Endothelial cell of umbilical vein (primary cell): ENCODE data around the gene FAM234B. TPM values are rescaled to one million over a fixed set of nuclear protein-coding genes. Genes with fewer than 3 reads are reported as not detected.

Experiments
- BruUV-seq: library from RNA; stranded (reverse); fragments of 400-500 nt; replicated peaks from 2 replicates; lab custom pipeline; 2021; lab: Mats Ljungman, UMichigan
- CTCF ChIA-PET: fragments of 300-600, 350-600 bp; sonication (Branson Sonifier 250); formaldehyde crosslinking; loops from one replicate; lab custom pipeline; 2021; ENCODE audit warnings: antibody characterized with exemption, inconsistent platforms; lab: Charles Lee
- POLR2A ChIA-PET: fragments of 300-600, 350-600 bp; sonication (Branson Sonifier 250); formaldehyde crosslinking; loops from one replicate; lab custom pipeline; 2021; ENCODE audit warnings: antibody characterized with exemption, inconsistent platforms; lab: Charles Lee
- DNase-seq: peaks from one replicate; pipeline ENCODE4 v3.0.0-alpha.2; 2011; ENCODE audit warnings: low read depth, low spot score
- FAIRE-seq: peaks from 2 replicates; lab custom pipeline; 2011; peaks lifted over from hg19 to GRCh38; lab: Jason Lieb, UNC
- H2AFZ ChIP-seq: 2 replicates; pipeline ENCODE4 v1.6.0; 2012; ENCODE audit warnings: low read depth, low read length, control low read depth, inconsistent platforms
- H3K27ac ChIP-seq: 2 replicates; pipeline ENCODE4 v1.5.1; 2011; ENCODE audit warnings: low read depth, mild to moderate bottlenecking, control low read depth, low read length, moderate library complexity; ENCODE audit not compliant: insufficient read depth
- H3K27me3 ChIP-seq, 2 experiments: 2 replicates each; pipeline versions ENCODE4 v1.6.0 to v1.6.1; 2011; ENCODE audit warnings: low read length in 2 of 2, mixed read lengths in 1 of 2; ENCODE audit not compliant: control insufficient read depth in 2 of 2, insufficient read depth in 2 of 2
- H3K36me3 ChIP-seq, 2 experiments: 2 replicates in 1 of 2; 3 replicates in 1 of 2; pipeline ENCODE4 v1.5.1; 2011; ENCODE audit warnings: low read length in 2 of 2, mild to moderate bottlenecking in 1 of 2, moderate library complexity in 1 of 2; ENCODE audit not compliant: control insufficient read depth in 2 of 2, insufficient read depth in 2 of 2; ENCODE audit errors: extremely low read depth in 1 of 2
- H3K4me1 ChIP-seq: 3 replicates; pipeline ENCODE4 v1.5.1; 2011; ENCODE audit warnings: mild to moderate bottlenecking, low read length; ENCODE audit not compliant: control insufficient read depth, insufficient read depth; ENCODE audit errors: extremely low read depth
- H3K4me2 ChIP-seq: 2 replicates; pipeline ENCODE4 v1.6.1; 2011; ENCODE audit warnings: low read length, control low read depth, mixed read lengths; ENCODE audit not compliant: insufficient read depth
- H3K4me3 ChIP-seq, 3 experiments: fragments of 200-600 bp in 1 of 3; sonication (generic), shearing (Covaris generic) in 1 of 3; replicated peaks in 1 of 3; 2 replicates each; pipeline ENCODE4 v1.5.1; 2011 to 2016; ENCODE audit warnings: control low read depth in 3 of 3, low read length in 3 of 3, mild to moderate bottlenecking in 2 of 3, inconsistent platforms in 1 of 3, low read depth in 1 of 3, moderate library complexity in 1 of 3; ENCODE audit not compliant: insufficient read depth in 1 of 3
- H3K79me2 ChIP-seq: 2 replicates; pipeline ENCODE4 v1.6.0; 2012; ENCODE audit warnings: low read length, inconsistent platforms; ENCODE audit not compliant: control insufficient read depth, insufficient read depth
- H3K9ac ChIP-seq: replicated peaks from 2 replicates; pipeline ENCODE3; 2011; ENCODE audit warnings: low read length, control low read depth; ENCODE audit not compliant: insufficient read depth; ENCODE audit errors: extremely low read depth
- H3K9me1 ChIP-seq: replicated peaks from 3 replicates; pipeline ENCODE4 v1.6.0; 2011; ENCODE audit warnings: mild to moderate bottlenecking, low read length; ENCODE audit not compliant: control insufficient read depth, insufficient read depth; ENCODE audit errors: extremely low read depth
- H3K9me3 ChIP-seq: replicated peaks from 2 replicates; pipeline ENCODE4 v1.5.1; 2012; ENCODE audit warnings: low read length, inconsistent platforms; ENCODE audit not compliant: control insufficient read depth, insufficient read depth
- H4K20me1 ChIP-seq: replicated peaks from 2 replicates; pipeline ENCODE3; 2011; ENCODE audit warnings: mild to moderate bottlenecking, low read length; ENCODE audit not compliant: control insufficient read depth, insufficient read depth; ENCODE audit errors: extremely low read depth
- MYC ChIP-seq: IDR thresholded peaks from one replicate; pipeline ENCODE4 v1.6.1; 2011; ENCODE audit warnings: mild to moderate bottlenecking, low read depth, low read length
- POLR2AphosphoS5 ChIP-seq: IDR thresholded peaks from 2 replicates; pipeline ENCODE4 v1.6.1; 2012; ENCODE audit warnings: low read depth, mild to moderate bottlenecking, control low read depth, low read length, moderate library complexity; ENCODE audit not compliant: insufficient read depth
- dilution Hi-C: fragments of 300-500 bp; cut with MboI; formaldehyde crosslinking; loops from one replicate; pipeline ENCODE4 v1.15.0; 2019; ENCODE audit warnings: low sequenced_read_pairs; ENCODE audit not compliant: extremely low pct_ligation_motif_present
- intact Hi-C: fragments of 100-400 bp; cut with micrococcal nuclease; formaldehyde crosslinking; loops from one replicate; pipeline ENCODE4 v1.10.0; 2022
- polyA plus RNA-seq, 4 experiments: library from polyadenylated mRNA; depleted of rRNA in 3 of 4; stranded (reverse) in 3 of 4; unstranded in 1 of 4; fragments of >200 nt; gene quantifications; 2 replicates each; pipeline versions ENCODE4 v1.2.1 to v1.2.3, GENCODE V29; 2011 to 2012; ENCODE audit warnings: missing spikeins in 1 of 4
- total RNA-seq: library from RNA; stranded (reverse); gene quantifications from 2 replicates; pipeline ENCODE4 v1.2.3, GENCODE V29; 2021
- TF ChIP-seq, protein P1 (sequence below), 2 donors: IDR thresholded peaks; 1 replicate in 1 of 2; 2 replicates in 1 of 2; pipeline ENCODE4 v1.5.1; 2011; ENCODE audit warnings: low read length in 2 of 2, mild to moderate bottlenecking in 2 of 2, moderate library complexity in 2 of 2, control low read depth in 1 of 2, inconsistent platforms in 1 of 2, low read depth in 1 of 2; ENCODE audit not compliant: insufficient read depth in 1 of 2; ENCODE audit errors: extremely low read depth in 1 of 2

The FAM234B gene
- total and polyA plus RNA-seq, 2 donors (not counting 3 experiments of a cell fraction or from before 2014, with no cell fraction given), result 4.9 to 13.2 TPM

GRCh38 chr12:13128291-13128965 is 84.2 kb downstream of the FAM234B start:
- dilution Hi-C loops (no loop called here), intact Hi-C loops (no loop called here)
- H3K27me3 ChIP-seq, result no peaks in the 10 kb centered on the region
- DNase-seq (no peak), FAIRE-seq (no peak)
- no peak overlapping the region for H3K27ac ChIP-seq
- TF ChIP-seq MYC, result no peak
- H3K9me1 ChIP-seq, result no peaks in the 10 kb centered on the region
- H3K79me2 ChIP-seq, result no peaks in the 10 kb centered on the region
- no peak overlapping the region for H2AFZ ChIP-seq
- H3K9me3 ChIP-seq, result no peaks in the 10 kb centered on the region
- no peaks in the 10 kb centered on the region for H4K20me1 ChIP-seq
- H3K4me1 ChIP-seq, result peaks cover 20% of the 10 kb centered on the region
- no peak overlapping the region for H3K4me2 ChIP-seq
- no TSS peak for BruUV-seq
- H3K9ac ChIP-seq, result no peak overlapping the region
- H3K4me3 ChIP-seq, result no peak overlapping the region
- no peaks in the 10 kb centered on the region for H3K36me3 ChIP-seq
- ChIA-PET CTCF (interaction anchor here (2.2 kb wide), 1 partner anchor 9 kb away, joined by 7 read pairs; no protein-coding TSS in a partner anchor), POLR2A (no interaction called here)

GRCh38 chr12:13130981-13131380 is 86.8 kb downstream of the FAM234B start:
- Histone ChIP-seq H3K9me3 (no peaks in the 10 kb centered on the region), H3K4me3 (no peak overlapping the region), H3K4me2 (no peak overlapping the region), H3K27ac (no peak overlapping the region), H3K4me1 (peaks cover 11% of the 10 kb centered on the region), H3K36me3 (no peaks in the 10 kb centered on the region), H3K27me3 (no peaks in the 10 kb centered on the region), H2AFZ (no peak overlapping the region), H3K9me1 (no peaks in the 10 kb centered on the region), H3K9ac (no peak overlapping the region), H4K20me1 (no peaks in the 10 kb centered on the region), H3K79me2 (no peaks in the 10 kb centered on the region)
- dilution Hi-C loops (no loop called here), intact Hi-C loops (no loop called here)
- no peak for TF ChIP-seq POLR2AphosphoS5
- TF ChIP-seq, protein P1, sequence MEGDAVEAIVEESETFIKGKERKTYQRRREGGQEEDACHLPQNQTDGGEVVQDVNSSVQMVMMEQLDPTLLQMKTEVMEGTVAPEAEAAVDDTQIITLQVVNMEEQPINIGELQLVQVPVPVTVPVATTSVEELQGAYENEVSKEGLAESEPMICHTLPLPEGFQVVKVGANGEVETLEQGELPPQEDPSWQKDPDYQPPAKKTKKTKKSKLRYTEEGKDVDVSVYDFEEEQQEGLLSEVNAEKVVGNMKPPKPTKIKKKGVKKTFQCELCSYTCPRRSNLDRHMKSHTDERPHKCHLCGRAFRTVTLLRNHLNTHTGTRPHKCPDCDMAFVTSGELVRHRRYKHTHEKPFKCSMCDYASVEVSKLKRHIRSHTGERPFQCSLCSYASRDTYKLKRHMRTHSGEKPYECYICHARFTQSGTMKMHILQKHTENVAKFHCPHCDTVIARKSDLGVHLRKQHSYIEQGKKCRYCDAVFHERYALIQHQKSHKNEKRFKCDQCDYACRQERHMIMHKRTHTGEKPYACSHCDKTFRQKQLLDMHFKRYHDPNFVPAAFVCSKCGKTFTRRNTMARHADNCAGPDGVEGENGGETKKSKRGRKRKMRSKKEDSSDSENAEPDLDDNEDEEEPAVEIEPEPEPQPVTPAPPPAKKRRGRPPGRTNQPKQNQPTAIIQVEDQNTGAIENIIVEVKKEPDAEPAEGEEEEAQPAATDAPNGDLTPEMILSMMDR (IDR thresholded peaks at IDR 0.05; ENCODE audit: extremely low read depth in 1 of 2, insufficient read depth in 1 of 2, low read depth in 1 of 2, low read length in 2 of 2), result no peak
- POLR2A ChIA-PET, result no interaction called here
- CTCF ChIA-PET, result no interaction called here
- no peak for FAIRE-seq
- no peak for DNase-seq
- no TSS peak for BruUV-seq

Other genes with a start within 250 kb of the FAM234B start
- 74.6 and 75.2 TPM in 2 replicates for gene DDX47, start 231.0 kb upstream of the FAM234B start, total RNA-seq
- gene DDX47, start 231.0 kb upstream of the FAM234B start, polyA plus RNA-seq, result 52.5 and 73.4 TPM in 2 replicates
- 17.6 and 22.7 TPM in 2 replicates for gene GPRC5A, start 152.8 kb upstream of the FAM234B start, total RNA-seq
- gene GPRC5A, start 152.8 kb upstream of the FAM234B start, polyA plus RNA-seq, result 82.9 and 86.4 TPM in 2 replicates
- gene GPRC5D, start 92.2 kb upstream of the FAM234B start, total RNA-seq, result not detected in 2 replicates
- not detected in 2 replicates for gene GPRC5D, start 92.2 kb upstream of the FAM234B start, polyA plus RNA-seq
- 44.8 and 59.5 TPM in 2 replicates for gene HEBP1, start 44.1 kb upstream of the FAM234B start, total RNA-seq
- 16.9 and 23.1 TPM in 2 replicates for gene HEBP1, start 44.1 kb upstream of the FAM234B start, polyA plus RNA-seq
- not detected in 2 replicates for gene GSG1, start 59.3 kb downstream of the FAM234B start, total RNA-seq
- gene GSG1, start 59.3 kb downstream of the FAM234B start, polyA plus RNA-seq, result not detected in 2 replicates
- 528 and 577 TPM in 2 replicates for gene EMP1, start 152.3 kb downstream of the FAM234B start, total RNA-seq
- gene EMP1, start 152.3 kb downstream of the FAM234B start, polyA plus RNA-seq, result 265 and 376 TPM in 2 replicates